GM12891 (cell line): ENCODE data around the gene IL10RA.

Experiments used
- POLR2A ChIP-seq: IDR thresholded peaks from 2 replicates; pipeline ENCODE4 v1.6.1; 2011; ENCODE audit warnings: low read depth, low read length, control low read depth
- POLR2AphosphoS5 ChIP-seq: IDR thresholded peaks from 2 replicates; pipeline ENCODE4 v1.6.1; 2011; ENCODE audit warnings: low read depth, low read length, control low read depth
- POU2F2 ChIP-seq: IDR thresholded peaks from 2 replicates; pipeline ENCODE4 v1.6.1; 2011; ENCODE audit warnings: low read depth, mild to moderate bottlenecking, control low read depth, low read length, moderate library complexity
- SPI1 ChIP-seq: IDR thresholded peaks from 2 replicates; pipeline ENCODE4 v1.6.1; 2011; ENCODE audit warnings: low read depth, low read length, control low read depth
- TAF1 ChIP-seq: IDR thresholded peaks from 2 replicates; pipeline ENCODE4 v1.6.1; 2011; ENCODE audit warnings: low read depth, low read length, control low read depth

GRCh38 chr11:117992620-117993019 lies 6.4 kb downstream of the IL10RA start:
- TF ChIP-seq POLR2A (no peak), POLR2AphosphoS5 (no peak), TAF1 (no peak), SPI1 (no peak), POU2F2 (no peak)
